CD14-positive monocyte (primary cell): ENCODE results near the gene WFDC5. TPM values are rescaled to one million over a fixed set of nuclear protein-coding genes. Genes with fewer than 3 reads are reported as not detected.

Source experiments
- DNase-seq, 3 donors: peaks; one replicate each; pipeline ENCODE4 v3.0.0-alpha.2; 2011 to 2022
- H2AFZ ChIP-seq: 2 replicates; pipeline ENCODE4 v1.6.0; 2012; ENCODE audit warnings: mild to moderate bottlenecking, low read depth, low read length, inconsistent platforms; ENCODE audit not compliant: insufficient read depth, poor library complexity, severe bottlenecking
- H3K27ac ChIP-seq, 2 donors: 1 replicate in 1 of 2; 2 replicates in 1 of 2; pipeline ENCODE4 v1.5.1; 2012 to 2013; ENCODE audit warnings: low read length in 2 of 2, control low read depth in 1 of 2, inconsistent platforms in 1 of 2, low read depth in 1 of 2, mild to moderate bottlenecking in 1 of 2
- H3K27me3 ChIP-seq, 2 donors: one replicate each; pipeline versions ENCODE4 v1.6.0 to v1.6.1; 2011 to 2013; ENCODE audit warnings: low read length in 2 of 2; ENCODE audit not compliant: control insufficient read depth in 2 of 2, insufficient read depth in 2 of 2
- H3K36me3 ChIP-seq, 2 donors: replicated peaks in 1 of 2; 1 replicate in 1 of 2; 2 replicates in 1 of 2; pipeline versions ENCODE4 v1.5.1 to v1.6.1; 2012 to 2013; ENCODE audit warnings: low read length in 2 of 2, control low read depth in 1 of 2, inconsistent platforms in 1 of 2, mild to moderate bottlenecking in 1 of 2; ENCODE audit not compliant: insufficient read depth in 2 of 2, control insufficient read depth in 1 of 2
- H3K4me1 ChIP-seq, 2 donors: 1 replicate in 1 of 2; 2 replicates in 1 of 2; pipeline versions ENCODE4 v1.5.1 to v1.6.1; 2012 to 2013; ENCODE audit warnings: low read length in 2 of 2, control low read depth in 1 of 2, inconsistent platforms in 1 of 2, mild to moderate bottlenecking in 1 of 2, moderate library complexity in 1 of 2; ENCODE audit not compliant: insufficient read depth in 2 of 2, control insufficient read depth in 1 of 2
- H3K4me2 ChIP-seq: replicated peaks from 2 replicates; pipeline ENCODE3; 2012; ENCODE audit warnings: low read length, moderate library complexity, mild to moderate bottlenecking; ENCODE audit not compliant: poor library complexity, severe bottlenecking; ENCODE audit errors: extremely low read depth
- H3K4me3 ChIP-seq, 3 experiments: fragments of 200-600 bp in 1 of 3; sonication (generic) in 1 of 3; replicated peaks in 1 of 3; 1 replicate in 2 of 3; 2 replicates in 1 of 3; pipeline ENCODE4 v1.5.1; 2011 to 2013; ENCODE audit warnings: low read length in 3 of 3, mild to moderate bottlenecking in 3 of 3, control low read depth in 2 of 3, low read depth in 2 of 3, inconsistent platforms in 1 of 3, moderate library complexity in 1 of 3
- H3K79me2 ChIP-seq: 2 replicates; pipeline ENCODE4 v1.6.0; 2012; ENCODE audit warnings: mild to moderate bottlenecking, control low read depth, inconsistent platforms, low read length, moderate library complexity; ENCODE audit not compliant: insufficient read depth
- H3K9ac ChIP-seq: 2 replicates; pipeline ENCODE4 v1.6.0; 2017; ENCODE audit warnings: low read length, mild to moderate bottlenecking; ENCODE audit not compliant: insufficient read depth, poor library complexity, severe bottlenecking
- H3K9me3 ChIP-seq, 2 donors: replicated peaks in 1 of 2; 1 replicate in 1 of 2; 2 replicates in 1 of 2; pipeline versions ENCODE4 v1.5.1 to v1.6.1; 2012 to 2013; ENCODE audit warnings: low read length in 2 of 2, control low read depth in 1 of 2; ENCODE audit not compliant: control insufficient read depth in 1 of 2, insufficient read depth in 1 of 2
- H4K20me1 ChIP-seq: 2 replicates; pipeline ENCODE4 v1.6.0; 2012; ENCODE audit warnings: mild to moderate bottlenecking, low read length, control low read depth, moderate library complexity; ENCODE audit not compliant: insufficient read depth
- H3K27ac Mint-ChIP-seq, 7 donors: one replicate each; pipeline ENCODE4 v1.8.0; 2020; ENCODE audit warnings: mild to moderate bottlenecking in 7 of 7, mixed read lengths in 7 of 7, moderate library complexity in 6 of 7, inconsistent platforms in 2 of 7
- H3K27me3 Mint-ChIP-seq, 3 donors: one replicate each; pipeline ENCODE4 v1.8.0; 2021 to 2022; ENCODE audit warnings: low read depth in 3 of 3, mild to moderate bottlenecking in 3 of 3, mixed read lengths in 3 of 3, moderate library complexity in 3 of 3, inconsistent platforms in 1 of 3
- H3K36me3 Mint-ChIP-seq, 2 donors: one replicate each; pipeline ENCODE4 v1.8.0; 2020; ENCODE audit warnings: mixed read lengths in 2 of 2, inconsistent platforms in 1 of 2, mild to moderate bottlenecking in 1 of 2
- H3K4me1 Mint-ChIP-seq: one replicate; pipeline ENCODE4 v1.8.0; 2020; ENCODE audit warnings: mild to moderate bottlenecking, mixed read lengths
- H3K4me3 Mint-ChIP-seq, 2 donors: one replicate each; pipeline ENCODE4 v1.8.0; 2020; ENCODE audit warnings: mild to moderate bottlenecking in 2 of 2, mixed read lengths in 2 of 2, moderate library complexity in 1 of 2
- H3K9me3 Mint-ChIP-seq, 7 donors: one replicate each; pipeline ENCODE4 v1.8.0; 2020 to 2022; ENCODE audit warnings: mixed read lengths in 7 of 7, mild to moderate bottlenecking in 6 of 7, moderate library complexity in 6 of 7, inconsistent platforms in 2 of 7
- WGBS: methylation state at CpG from one replicate; pipeline ENCODE4 v1.1.5; 2013; ENCODE audit warnings: missing lambda C conversion rate; ENCODE audit not compliant: insufficient coverage; 5-methylcytosine and 5-hydroxymethylcytosine counted together
- intact Hi-C, 2 donors: fragments of 100-400 bp; cut with micrococcal nuclease; formaldehyde crosslinking; loops; one replicate each; pipeline versions ENCODE4 v1.15.0 to v1.15.1; 2023
- polyA plus RNA-seq, 3 donors: library from polyadenylated mRNA; depleted of rRNA in 1 of 3; unstranded in 2 of 3; stranded (reverse) in 1 of 3; fragments of 300-500 nt in 2 of 3; fragments of >200 nt in 1 of 3; fragmentation: Illumina TruSeq in 2 of 3; gene quantifications; 1 replicate in 2 of 3; 2 replicates in 1 of 3; pipeline ENCODE4 v1.2.3, GENCODE V29; 2012 to 2021
- TF ChIP-seq, protein P1 (sequence below): fragments of 200-600 bp; IDR thresholded peaks from one replicate; pipeline ENCODE4 v1.8.0; 2022; ENCODE audit warnings: antibody characterized with exemption, mild to moderate bottlenecking

Gene WFDC5
- polyA plus RNA-seq, 3 donors: not detected

DNA sequence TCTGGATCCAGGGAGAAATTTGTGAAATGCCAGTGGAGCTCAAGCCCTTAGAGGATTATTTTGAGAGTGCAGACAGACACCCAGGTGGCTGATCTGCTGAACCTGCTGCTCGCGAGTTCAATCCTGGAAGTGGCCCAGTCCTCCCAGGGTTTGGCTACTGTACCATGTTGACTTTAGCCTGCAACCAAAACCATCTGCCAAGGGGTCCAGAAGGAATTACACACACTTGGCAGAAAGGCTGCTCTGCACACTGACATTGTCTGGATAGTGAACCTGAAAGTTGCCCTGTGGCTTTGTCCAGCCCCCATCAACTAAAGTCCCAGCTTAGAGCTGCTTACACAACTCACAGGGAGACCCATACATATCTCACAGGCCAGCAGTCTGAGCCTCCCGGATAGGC lies 38.2 kb upstream of the WFDC5 start:
- H3K27ac Mint-ChIP-seq: peak overlapping the region in 4 of 7 donors; percentile 48 to 92 (median 88)
- H3K27me3 Mint-ChIP-seq: peaks cover 12 to 25% (median 13%) of the 10 kb centered on the region in 3 donors
- H3K4me1 Mint-ChIP-seq: peaks cover 33% of the 10 kb centered on the region

DNA sequence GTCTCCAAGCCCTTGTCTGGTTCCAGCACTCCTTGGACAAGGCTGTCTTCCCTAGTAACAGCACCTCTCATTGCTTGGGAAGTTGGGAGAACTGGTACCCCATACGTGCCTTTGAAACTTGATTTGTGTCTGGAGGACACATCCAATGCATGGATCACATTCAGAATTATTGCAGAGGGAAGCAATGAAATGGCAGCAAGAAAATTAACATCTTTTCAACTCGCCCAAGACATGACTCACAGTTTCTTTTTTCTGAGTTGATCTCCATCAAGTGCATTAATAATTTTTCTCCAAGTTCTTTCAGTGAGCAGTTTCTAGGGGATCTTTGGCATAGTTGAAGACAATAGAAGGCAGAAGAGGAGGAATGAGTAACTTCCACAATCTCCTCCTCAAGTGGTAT lies 37.4 kb upstream of the WFDC5 start:
- TF ChIP-seq, protein P1, sequence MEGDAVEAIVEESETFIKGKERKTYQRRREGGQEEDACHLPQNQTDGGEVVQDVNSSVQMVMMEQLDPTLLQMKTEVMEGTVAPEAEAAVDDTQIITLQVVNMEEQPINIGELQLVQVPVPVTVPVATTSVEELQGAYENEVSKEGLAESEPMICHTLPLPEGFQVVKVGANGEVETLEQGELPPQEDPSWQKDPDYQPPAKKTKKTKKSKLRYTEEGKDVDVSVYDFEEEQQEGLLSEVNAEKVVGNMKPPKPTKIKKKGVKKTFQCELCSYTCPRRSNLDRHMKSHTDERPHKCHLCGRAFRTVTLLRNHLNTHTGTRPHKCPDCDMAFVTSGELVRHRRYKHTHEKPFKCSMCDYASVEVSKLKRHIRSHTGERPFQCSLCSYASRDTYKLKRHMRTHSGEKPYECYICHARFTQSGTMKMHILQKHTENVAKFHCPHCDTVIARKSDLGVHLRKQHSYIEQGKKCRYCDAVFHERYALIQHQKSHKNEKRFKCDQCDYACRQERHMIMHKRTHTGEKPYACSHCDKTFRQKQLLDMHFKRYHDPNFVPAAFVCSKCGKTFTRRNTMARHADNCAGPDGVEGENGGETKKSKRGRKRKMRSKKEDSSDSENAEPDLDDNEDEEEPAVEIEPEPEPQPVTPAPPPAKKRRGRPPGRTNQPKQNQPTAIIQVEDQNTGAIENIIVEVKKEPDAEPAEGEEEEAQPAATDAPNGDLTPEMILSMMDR: no peak
- H3K4me3 ChIP-seq: no peak overlapping the region
- peaks cover 13 to 25% (median 14%) of the 10 kb centered on the region in 3 donors for H3K27me3 Mint-ChIP-seq

More for the DNA sequence above, 38.2 kb upstream of the WFDC5 start:
- intact Hi-C loops: no loop called here
- Histone ChIP-seq H3K27me3 (peaks cover 4 to 9% of the 10 kb centered on the region in 2 donors), H3K36me3 (no peaks in the 10 kb centered on the region), H3K9ac (no peak overlapping the region), H3K4me2 (no peak overlapping the region), H3K4me3 (no peak overlapping the region), H3K4me1 (peaks cover 21 to 25% of the 10 kb centered on the region in 2 donors), H3K27ac (peak overlapping the region; percentile 34 to 81), H3K79me2 (no peaks in the 10 kb centered on the region), H3K9me3 (peaks cover 22 to 33% of the 10 kb centered on the region in 2 donors), H4K20me1 (no peaks in the 10 kb centered on the region), H2AFZ (peak overlapping the region; percentile 4)
- Mint-ChIP-seq H3K9me3 (peaks cover 32 to 43% (median 40%) of the 10 kb centered on the region in 7 donors), H3K4me3 (no peak overlapping the region), H3K36me3 (peaks cover 9 to 16% of the 10 kb centered on the region in 2 donors)
- TF ChIP-seq, protein P1: no peak
- no peak for DNase-seq
- 94% methylated on average over 3 of the region's 3 CpGs for WGBS

More for the DNA sequence above, 37.4 kb upstream of the WFDC5 start:
- Histone ChIP-seq H3K27me3 (peaks cover 4 to 9% of the 10 kb centered on the region in 2 donors), H3K79me2 (no peaks in the 10 kb centered on the region), H2AFZ (no peak overlapping the region), H3K4me1 (peaks cover 21 to 25% of the 10 kb centered on the region in 2 donors), H3K36me3 (no peaks in the 10 kb centered on the region), H3K4me2 (no peak overlapping the region), H4K20me1 (no peaks in the 10 kb centered on the region), H3K9ac (no peak overlapping the region), H3K27ac (no peak overlapping the region), H3K9me3 (peaks cover 15 to 25% of the 10 kb centered on the region in 2 donors)
- H3K9me3 Mint-ChIP-seq: peaks cover 28 to 38% (median 35%) of the 10 kb centered on the region in 7 donors
- H3K27ac Mint-ChIP-seq: no peak overlapping the region
- H3K4me1 Mint-ChIP-seq: peaks cover 33% of the 10 kb centered on the region
- no peak for DNase-seq
- H3K36me3 Mint-ChIP-seq: peaks cover 9 to 16% of the 10 kb centered on the region in 2 donors
- H3K4me3 Mint-ChIP-seq: no peak overlapping the region
- WGBS: no CpG with 5 or more reads among the region's 2 CpGs
- intact Hi-C loops: no loop called here
